NCI-H774 (cell line): Measurements from ENCODE around the gene DNASE1L1.
"Not testable (repeated sequence)": the region's sequence is repeated elsewhere in the genome, so short reads cannot be mapped to it uniquely, and the experiment has no call there.

Source experiments
- DNase-seq: peaks from one replicate; lab custom pipeline; 2025; lab: John Stamatoyannopoulos, UW

DNASE1L1 gene

DNA sequence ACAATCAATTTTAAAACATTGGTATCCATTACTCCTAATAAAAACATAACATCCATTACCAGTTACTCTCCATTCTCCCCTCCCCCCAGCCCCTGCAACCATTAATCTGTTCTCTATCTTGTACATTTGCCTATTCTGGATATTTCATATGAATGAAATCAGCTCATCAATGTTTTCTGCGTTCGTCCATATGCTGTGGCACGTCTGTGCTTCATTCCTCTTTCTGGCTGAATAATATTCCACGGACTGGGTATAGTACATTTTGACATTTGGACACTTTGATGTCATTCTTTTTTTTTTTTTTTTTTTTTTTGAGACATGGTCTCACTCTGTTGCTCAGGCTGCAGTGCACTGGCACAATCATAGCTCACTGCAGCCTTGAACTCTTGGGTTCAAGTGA is 5.2 kb downstream of the DNASE1L1 start:
- no peak for DNase-seq

DNA sequence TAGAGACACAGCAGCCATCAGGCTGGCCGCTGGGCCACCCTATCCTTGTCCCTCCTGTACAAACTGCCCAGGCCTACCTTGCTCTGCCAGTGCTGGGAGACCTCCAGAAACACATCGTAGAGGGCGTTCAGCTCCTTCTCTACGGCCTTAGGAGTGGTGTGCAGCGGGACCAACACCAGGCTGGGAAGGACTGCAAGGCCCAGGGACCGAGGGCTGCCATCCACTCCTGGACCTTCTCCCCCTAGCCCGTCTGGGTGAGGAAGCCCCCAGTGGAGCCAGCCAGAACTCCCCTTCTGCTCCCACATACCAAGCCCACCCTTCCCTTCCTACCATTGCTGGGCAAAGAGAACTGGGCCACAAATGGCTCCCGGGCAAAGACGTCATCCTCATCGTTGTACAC is 5.9 kb downstream of the DNASE1L1 start:
- DNase-seq, result no peak

DNA sequence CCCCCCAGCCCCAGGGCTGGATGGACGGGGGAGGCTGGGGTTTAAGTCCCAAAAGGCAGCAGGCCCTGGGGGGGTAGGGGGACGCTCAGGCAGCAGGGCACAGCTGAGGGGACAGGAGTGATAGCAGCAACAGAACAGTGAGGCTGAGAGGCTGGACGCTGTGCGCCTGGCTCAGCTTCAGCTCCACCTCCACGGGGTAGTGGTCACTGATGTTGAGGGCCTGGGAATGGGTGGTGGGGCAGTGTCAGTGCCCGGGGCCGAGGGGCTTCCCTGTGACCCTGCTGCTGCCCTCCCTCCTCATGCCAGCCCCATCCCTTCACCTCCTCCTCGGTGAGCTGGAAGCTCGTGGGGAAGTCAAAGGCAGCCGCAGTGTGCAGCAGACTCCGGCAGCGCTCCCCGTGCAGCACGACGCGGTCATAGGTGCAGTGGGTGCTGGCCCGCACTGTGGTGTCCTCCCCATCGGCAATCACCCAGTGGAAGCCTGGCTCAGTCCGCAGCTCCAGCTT is 6.4 kb downstream of the DNASE1L1 start:
- DNase-seq, result no peak

DNA sequence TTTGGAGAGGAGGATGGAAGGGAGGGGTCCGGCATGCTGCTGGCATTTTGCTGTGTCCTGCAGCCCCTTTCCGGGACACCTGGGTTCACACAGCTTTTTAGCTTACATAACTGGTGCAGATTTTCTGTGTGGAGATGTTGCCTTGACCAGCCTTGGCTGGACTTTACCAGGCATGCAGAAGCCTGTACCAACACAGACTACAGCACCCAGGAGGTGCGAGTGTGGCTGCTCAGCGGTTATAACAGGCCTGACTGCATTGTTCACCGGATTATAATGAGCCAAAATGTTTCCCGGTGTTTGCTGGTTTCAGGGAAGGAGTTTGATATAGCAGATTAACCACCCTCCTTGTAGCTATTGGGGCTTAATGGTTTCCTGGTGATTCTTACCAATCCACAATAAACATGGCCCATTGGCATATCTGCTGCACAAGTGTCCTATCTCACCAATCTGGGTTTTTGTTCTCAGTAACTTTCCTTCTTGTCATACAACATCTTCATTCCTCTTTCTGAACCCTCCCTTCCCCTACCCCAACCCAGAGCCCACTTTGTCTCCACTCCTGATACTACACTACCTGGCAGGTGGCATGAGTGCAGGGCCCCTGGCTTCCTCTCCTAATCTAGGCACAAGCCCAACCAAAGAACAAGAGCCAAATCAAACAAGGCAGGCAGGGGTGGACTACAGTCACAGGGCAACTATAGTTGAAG is 7.0 kb downstream of the DNASE1L1 start:
- DNase-seq, result no peak

DNA sequence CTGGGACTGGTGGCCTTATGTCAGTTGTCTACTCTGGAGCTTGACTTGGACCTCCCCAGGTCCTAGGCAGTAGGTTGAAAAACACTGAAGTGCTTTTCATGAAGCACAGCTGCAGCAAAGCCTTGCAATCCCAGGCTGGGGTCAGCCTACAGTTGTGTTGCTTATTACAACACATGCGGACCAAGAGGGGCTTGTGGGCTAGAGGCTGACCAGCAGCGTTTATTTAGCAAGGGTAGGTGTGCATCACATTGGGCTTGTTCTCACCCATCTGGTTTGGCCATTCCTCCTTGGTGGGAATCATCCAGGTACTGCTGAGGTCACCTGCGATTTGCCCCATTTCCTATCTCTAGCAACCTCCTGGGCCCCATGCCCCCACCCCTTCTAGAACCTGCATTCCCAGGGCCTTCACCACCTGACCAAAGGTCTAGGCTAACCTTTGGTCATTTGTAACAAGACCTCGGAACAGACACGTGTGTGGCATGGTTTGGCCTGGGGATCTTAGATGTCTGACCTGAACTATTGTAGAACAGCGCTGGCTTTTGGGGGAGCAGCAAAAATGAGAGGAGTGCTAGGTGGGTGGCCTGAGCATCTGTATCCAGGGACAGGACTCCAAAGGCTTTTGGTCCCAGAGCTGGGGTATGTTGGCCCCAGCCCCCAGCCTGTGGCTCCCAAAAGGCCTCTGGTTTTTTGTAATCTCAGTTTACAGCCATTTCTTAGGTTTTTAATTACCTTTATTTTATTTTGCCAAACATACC is 7.8 kb downstream of the DNASE1L1 start:
- no peak for DNase-seq

DNA sequence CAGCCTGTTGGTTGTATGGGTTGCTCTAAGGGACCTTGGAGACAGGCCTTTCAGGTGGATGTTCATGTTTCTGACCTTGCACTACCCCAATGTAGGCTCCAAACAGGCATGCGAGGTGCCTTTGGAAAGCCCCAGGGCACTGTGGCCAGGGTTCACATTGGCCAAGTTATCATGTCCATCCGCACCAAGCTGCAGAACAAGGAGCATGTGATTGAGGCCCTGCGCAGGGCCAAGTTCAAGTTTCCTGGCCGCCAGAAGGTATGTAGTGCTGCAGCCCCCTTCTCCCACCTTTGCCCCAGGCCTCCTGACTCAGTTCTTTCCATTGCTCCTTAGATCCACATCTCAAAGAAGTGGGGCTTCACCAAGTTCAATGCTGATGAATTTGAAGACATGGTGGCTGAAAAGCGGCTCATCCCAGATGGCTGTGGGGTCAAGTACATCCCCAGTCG is 8.7 kb downstream of the DNASE1L1 start:
- DNase-seq, result not testable (repeated sequence)

DNA sequence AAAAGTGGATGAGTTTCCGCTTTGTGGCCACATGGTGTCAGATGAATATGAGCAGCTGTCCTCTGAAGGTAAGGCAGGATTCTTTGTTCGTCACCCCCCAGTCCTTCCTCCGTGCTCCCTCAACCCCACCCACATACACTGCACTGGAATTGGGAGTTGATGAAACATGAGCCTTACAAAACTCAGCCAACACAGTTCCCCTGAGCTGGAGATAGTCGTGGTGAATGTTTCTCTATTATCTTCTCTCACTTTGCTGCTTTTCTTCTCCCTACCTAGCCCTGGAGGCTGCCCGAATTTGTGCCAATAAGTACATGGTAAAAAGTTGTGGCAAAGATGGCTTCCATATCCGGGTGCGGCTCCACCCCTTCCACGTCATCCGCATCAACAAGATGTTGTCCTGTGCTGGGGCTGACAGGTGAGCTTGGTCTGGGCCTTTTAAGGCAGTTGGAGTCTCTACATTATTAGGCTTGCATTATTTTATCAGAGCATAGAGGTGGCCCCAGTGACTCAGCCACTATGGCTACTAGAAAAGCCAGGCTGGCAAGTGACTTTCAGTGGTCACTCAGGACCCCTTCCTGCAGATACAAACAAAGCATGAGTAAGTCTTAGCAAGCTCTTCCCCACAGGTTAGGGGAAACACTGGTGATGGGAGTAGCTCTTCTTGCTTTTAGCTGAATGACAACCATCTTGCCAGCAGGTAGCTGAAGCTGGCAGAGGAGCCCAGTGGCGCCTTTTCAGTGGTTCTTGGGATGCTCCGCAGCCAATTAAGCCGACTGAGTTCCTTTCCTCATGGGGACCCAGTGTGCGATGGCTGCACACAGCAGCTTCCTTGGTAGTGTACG is 9.3 kb downstream of the DNASE1L1 start:
- DNase-seq, result no peak

DNA sequence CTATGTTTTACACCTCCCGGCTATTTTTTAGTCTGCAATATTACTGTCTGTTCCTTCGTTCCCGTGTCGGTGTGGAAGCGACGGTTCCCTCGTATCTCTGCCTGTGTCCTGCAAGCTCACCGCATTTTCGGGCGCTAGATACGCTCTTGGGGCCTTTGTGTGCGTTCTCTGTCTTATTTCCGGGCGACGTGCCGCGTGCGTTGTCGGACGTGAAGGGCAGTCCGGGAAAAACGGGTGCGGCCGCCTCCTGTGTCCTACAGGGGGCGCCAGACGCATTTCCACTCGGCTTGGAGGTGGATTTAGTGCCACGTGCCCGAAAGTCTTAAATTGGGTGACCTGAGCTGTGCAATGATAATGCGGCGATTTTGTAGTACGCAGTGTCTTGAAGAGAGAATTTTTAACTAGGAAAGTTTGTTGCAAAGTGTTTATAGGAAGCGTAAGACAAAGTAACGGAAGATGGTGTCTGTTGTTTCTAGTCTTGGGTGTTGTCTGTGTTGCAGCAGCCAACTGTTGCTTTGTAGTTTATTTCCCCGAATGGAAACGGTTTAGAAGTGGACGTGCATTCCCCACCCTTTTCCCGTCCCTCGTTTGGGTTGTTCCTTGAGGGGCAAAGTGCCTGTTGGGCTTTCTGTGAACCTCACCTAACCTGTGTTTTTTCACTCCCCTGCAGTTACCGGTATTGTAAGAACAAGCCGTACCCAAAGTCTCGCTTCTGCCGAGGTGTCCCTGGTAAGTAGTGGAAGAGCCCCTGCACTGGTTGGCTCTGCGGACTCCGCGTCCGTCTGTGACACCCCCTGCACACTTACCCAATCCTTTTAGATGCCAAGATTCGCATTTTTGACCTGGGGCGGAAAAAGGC is 10.2 kb downstream of the DNASE1L1 start:
- peak; percentile 80 for DNase-seq

DNA sequence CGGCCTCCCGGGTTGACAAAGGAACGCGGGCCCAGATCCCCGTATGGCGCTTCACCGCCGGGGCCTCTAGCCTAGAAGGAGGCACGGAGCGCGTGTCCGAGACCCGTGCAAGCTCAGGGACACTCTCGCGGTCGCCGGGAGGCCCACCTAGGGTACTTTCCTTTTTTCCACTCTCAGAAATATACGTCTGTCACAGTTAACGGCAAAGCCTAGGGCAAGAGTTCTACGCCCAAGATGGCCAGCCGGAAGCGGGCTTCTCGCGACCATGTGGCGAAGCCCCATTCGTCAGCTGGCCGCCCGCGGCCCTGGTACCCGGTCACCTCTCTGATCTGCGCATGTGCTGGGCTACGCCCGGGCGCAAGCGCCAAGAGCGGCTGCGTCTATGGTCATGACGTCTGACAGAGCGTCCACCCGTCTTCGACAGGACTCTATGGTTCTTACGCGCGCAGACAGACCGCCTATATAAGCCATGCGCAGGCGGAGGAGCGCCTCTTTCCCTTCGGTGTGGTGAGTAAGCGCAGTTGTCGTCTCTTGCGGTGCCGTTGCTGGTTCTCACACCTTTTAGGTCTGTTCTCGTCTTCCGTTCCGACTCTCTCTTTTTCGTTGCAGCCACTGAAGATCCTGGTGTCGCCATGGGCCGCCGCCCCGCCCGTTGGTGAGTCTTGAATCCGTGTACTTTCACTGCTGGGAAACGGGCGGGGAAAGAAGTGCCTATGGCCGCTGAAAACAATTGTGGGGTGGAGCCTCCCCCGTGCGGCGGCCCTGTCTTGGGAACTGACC is 11.0 kb downstream of the DNASE1L1 start, which contains the start of gene RPL10:
Gene RPL10 (plus strand): TSS at position 490 of the 780 bp plus-strand sequence. CDS start 143 bp downstream, at position 633.
- DNase-seq, result peak; percentile 97

DNA sequence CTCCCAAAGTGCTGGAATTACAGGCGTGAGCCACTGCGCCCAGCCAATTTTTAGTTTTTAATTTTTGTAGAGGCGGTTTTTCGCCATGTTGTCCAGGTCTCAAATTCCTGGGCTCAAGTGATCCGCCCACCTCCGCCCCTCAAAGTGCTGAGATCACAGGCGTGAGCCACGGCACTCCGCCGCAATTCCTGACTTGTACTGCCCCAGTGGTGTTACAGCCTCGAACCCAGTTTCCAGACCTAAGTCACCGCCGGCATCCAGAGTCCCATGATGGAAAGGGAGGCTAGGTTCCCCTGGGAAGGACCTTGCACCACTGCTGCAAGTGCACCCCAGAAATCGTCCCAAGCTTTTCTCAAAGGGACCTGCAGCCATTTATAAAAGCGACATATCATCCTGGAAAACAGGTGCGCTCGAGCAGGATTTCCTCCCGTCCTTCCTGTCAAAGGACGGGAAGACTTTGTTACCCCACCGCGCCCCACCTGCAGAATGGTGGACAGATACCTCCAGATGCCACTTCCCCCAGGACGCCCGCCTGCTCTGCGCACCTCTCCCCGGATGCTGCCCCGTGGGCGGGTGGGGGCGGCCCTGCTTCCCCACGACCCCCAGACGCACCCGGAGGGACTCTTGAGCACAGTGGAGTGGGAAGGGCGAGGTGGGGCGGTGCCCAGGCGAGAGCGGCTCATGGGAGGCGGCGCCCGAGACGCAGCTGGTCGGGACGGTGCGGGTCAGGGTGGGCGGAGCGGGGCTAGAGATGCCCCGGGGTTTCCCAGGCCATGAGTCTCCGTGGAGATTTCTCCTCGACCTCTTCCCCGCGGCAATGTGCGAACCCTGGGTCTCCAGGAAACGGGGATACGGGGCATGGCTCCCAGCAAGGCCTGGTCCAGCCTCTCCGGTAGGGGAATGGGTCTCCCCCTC is 11.8 kb downstream of the DNASE1L1 start:
- DNase-seq, result peak; percentile 54

DNA sequence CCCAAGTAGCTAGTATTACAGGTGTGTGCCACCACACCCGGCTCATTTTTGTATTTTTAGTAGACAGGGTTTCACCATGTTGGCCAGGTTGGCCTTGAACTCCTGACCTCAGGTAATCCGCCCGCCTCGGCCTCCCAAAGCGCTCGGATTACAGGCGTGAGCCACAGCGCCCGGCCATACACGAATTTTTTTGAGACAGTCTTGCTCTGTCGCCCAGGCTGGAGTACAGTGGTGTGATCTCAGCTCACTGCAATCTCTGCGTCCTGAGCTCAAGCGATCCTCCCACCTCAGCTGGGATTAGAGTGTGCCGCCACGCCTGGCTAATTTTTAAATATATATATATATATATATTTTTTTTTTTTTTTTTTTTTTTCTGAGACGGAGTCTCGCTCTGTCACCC is 12.7 kb downstream of the DNASE1L1 start:
- not testable (repeated sequence) for DNase-seq

DNA sequence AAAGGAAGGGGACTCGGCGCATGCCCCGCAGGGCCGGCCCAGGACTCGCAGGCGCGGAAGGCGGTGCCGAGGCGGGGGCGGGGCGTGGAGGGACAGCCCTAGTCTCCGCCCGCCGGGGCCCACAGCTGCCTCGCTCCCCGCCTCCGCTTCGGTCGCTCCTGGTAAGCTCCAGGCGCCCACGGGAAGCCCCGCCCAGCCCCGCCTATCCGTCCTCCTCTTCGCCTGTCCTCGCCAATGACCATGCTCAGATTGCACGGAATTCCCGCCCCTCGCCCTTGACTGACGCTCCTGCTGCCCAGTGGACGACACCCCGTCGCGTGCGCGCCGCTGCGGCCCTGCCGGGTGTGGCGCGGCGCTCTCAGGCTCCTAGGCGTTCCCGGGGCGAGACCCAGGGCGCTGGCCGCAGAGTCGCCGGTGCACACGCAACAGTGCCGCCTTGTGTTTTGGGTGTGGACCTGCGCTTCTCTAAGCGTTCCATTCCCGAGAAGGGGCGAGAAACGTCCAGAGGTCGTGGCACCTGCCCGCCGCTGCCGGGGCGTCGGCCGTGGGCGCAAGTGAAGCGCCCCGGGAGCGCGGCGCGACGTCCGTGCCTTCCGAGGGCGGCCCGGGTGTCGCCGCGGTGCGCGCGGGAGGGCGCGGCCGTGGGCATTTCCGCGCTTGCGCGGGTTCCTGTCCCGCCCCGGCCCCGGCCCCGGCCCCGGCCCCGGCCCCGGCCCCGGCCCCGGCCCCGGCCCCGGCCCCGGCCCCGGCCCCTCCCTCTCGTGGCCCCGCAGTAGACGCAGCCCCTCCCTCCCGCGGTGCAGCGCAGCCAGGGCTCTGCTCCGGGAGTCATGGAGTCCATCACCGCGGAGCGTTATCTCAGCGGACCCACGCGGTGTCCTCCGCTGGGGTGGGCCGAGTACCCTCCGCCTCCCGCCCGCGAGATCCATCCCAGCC is 19.0 kb downstream of the DNASE1L1 start:
- DNase-seq, result not testable (repeated sequence)

DNA sequence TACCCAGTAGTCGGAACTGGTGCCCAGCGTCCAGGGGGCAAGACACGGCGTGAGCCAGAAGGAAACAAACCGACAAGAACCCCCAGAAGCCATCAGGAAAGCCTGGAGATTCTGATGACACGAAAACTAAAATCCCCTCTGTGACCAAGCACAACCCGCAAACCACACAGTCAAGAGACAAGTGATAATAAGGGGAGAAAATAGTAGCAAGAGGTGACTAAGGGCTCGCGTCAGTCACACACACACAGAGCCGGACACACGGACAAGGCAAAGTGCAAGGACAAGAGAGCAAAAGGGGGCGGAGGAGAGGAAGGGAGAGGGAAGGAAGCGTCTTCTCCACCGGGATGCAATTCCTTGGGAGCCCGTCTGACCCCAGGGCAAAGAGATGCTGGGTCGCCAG is 20.4 kb downstream of the DNASE1L1 start:
- DNase-seq, result not testable (repeated sequence)

DNA sequence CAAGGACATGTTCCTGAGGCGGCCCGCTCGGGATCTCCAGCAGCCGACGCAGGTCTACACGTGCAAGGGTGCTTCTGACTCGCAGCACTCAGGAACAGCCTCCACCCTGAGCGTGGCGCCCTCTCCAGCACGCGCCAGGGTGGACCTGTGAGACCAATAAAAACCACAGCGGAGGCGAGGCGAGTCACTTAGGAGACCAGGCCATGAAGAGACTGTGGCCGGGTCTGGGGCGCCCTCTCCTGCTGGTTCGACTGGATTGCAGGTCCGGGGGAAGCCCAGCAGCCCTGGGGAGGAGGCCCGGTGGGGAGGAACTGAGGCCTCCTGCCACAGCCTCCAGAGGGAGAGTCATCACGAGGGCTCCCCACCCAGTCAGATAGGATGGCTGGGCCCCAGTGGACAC is 21.0 kb downstream of the DNASE1L1 start:
- not testable (repeated sequence) for DNase-seq

DNA sequence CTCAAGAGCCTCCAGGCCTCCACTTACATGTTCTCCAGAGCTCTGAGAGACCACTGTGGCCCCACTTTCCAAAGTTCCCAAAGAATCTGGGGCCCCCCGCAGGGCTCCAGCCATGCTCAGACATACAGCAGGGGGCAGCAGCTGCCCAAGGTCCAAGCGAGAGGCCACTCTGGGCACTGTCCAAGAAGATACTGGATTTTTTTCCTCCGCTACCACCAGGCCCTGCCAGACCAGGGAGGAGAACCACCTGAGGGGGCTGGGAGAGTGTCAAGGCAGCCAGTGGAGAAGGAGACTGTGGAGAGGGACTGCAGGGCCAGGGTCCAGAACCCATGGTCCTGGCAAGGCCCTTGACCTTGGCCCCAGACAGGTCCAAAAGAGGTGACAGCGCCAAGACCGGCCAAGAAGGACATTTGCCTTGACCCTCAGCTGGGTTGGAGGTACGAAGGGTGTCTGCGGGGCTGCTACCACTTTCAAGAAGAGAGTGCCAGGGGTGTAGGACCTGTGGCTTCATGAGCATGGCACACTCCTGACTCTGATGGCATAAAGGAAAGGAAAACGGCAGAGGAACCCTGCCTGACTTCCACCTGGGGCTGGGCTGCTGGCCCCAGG is 24.7 kb downstream of the DNASE1L1 start:
- DNase-seq, result no peak

DNA sequence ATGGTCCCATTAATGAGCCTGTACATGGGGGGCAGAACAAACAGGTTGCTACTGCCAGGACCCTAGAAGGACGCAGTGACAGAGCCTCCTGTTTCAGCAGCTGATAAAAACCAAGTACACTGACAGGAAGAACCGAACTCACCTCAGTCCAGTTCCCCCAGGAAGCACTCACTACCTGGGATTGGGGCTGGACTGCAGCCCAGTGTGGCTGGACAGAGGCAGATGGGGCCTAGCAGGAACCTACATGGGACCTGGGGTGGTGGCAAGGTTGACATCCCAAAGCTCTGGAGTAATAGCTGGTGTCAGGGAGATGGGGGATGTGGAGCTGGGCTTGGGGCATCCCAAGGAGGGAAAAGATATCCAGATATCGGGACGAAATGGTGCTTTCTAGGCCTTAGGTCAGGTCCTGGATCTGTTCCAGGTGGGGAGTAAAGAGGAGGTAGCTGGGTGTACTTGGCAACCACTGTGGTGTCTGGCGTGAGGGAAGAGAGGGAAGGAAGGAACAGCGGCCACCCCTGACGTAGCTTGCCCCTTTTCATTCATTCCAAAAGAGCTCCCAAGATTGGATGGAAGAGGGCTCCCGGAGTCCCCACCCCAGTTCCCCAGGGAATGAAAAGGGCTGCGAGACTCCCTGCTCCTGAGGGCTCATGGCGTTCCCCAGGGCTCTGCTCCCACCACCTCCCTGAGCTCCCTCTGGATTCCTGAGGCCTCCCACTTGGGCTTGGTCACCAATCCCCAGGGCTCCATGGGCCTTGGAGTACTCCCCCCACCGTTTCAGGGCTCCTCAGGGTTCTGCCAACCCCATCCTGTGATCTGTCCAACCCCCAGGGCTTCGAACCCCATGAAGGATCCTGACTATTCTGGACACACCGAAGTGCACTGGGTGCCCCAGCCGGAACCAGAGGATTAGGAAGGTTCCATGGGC is 25.4 kb downstream of the DNASE1L1 start:
- no peak for DNase-seq
